HCT116 (cell line): Measurements from ENCODE around the gene CHRNB4. TPM values are rescaled to one million over a fixed set of nuclear protein-coding genes. Genes with fewer than 3 reads are reported as not detected.

ENCODE experiments used
- ATAC-seq: fragments of 200-7000 bp; cut with Tn5 transposase; 2 replicates; pipeline ENCODE4 v1.9.1; 2020; ENCODE audit warnings: mild to moderate bottlenecking, moderate library complexity
- BruUV-seq: library from RNA; stranded (reverse); fragments of 400-500 nt; replicated peaks from 2 replicates; lab custom pipeline; 2021; lab: Mats Ljungman, UMichigan
- CTCF ChIA-PET: fragments of 300-600 bp; sonication (Branson Sonifier 250); formaldehyde crosslinking; loops from one replicate; lab custom pipeline; 2021; ENCODE audit warnings: antibody characterized with exemption; lab: Charles Lee
- POLR2A ChIA-PET: fragments of 300-600, 350-600 bp; sonication (Branson Sonifier 250); formaldehyde crosslinking; loops from one replicate; lab custom pipeline; 2021; ENCODE audit warnings: antibody characterized with exemption; lab: Charles Lee
- RAD21 ChIA-PET, 2 experiments: fragments of 300-600 bp; sonication (Branson Sonifier 250); formaldehyde crosslinking; loops; one replicate each; lab custom pipeline; 2023; ENCODE audit warnings: low total read pairs in 2 of 2; ENCODE audit not compliant: uncharacterized antibody in 2 of 2, unreplicated experiment in 2 of 2, low non-redundant PET in 1 of 2; lab: Charles Lee
- DNase-seq: peaks from one replicate; pipeline ENCODE4 v3.0.0-alpha.2; 2010; ENCODE audit warnings: low read depth, low spot score
- H2AFZ ChIP-seq: fragments of 200-600 bp; shearing (Covaris generic), sonication (generic); 2 replicates; pipeline ENCODE4 v1.6.1; 2017; ENCODE audit warnings: low read depth, mixed run types, mixed read lengths, antibody characterized with exemption, low read length; ENCODE audit not compliant: poor library complexity, severe bottlenecking
- H3K27ac ChIP-seq: 2 replicates; pipeline ENCODE4 v1.5.1; 2012; ENCODE audit warnings: low read depth, low read length
- H3K27me3 ChIP-seq: fragments of 200-600 bp; sonication (generic); 2 replicates; pipeline ENCODE4 v1.6.1; 2016; ENCODE audit warnings: mixed run types, low read length, mixed read lengths; ENCODE audit not compliant: insufficient read depth
- H3K36me3 ChIP-seq, 2 experiments: fragments of 200-500 bp in 1 of 2; fragments of 200-600 bp in 1 of 2; sonication (Bioruptor generic) in 1 of 2; sonication (generic) in 1 of 2; 2 replicates each; pipeline versions ENCODE4 v1.5.1 to v1.6.1; 2014 to 2016; ENCODE audit warnings: low read length in 2 of 2, inconsistent platforms in 1 of 2, mixed read lengths in 1 of 2, mixed run types in 1 of 2; ENCODE audit not compliant: insufficient read depth in 2 of 2, control insufficient read depth in 1 of 2
- H3K4me1 ChIP-seq, 2 experiments: fragments of 200-600 bp in 1 of 2; sonication (generic) in 1 of 2; 2 replicates each; pipeline versions ENCODE4 v1.5.1 to v1.6.1; 2012 to 2017; ENCODE audit warnings: low read length in 2 of 2, inconsistent platforms in 1 of 2, mild to moderate bottlenecking in 1 of 2, mixed read lengths in 1 of 2, mixed run types in 1 of 2, moderate library complexity in 1 of 2; ENCODE audit not compliant: insufficient read depth in 2 of 2, control insufficient read depth in 1 of 2
- H3K4me2 ChIP-seq: fragments of 200-600 bp; sonication (generic); 2 replicates; pipeline ENCODE4 v1.6.1; 2017; ENCODE audit warnings: mixed run types, low read length, mixed read lengths
- H3K4me3 ChIP-seq, 2 experiments: fragments of 200-600 bp in 1 of 2; sonication (generic) in 1 of 2; replicated peaks in 1 of 2; 2 replicates each; pipeline ENCODE4 v1.5.1; 2011 to 2016; ENCODE audit warnings: low read length in 2 of 2, control low read depth in 1 of 2, low read depth in 1 of 2, mild to moderate bottlenecking in 1 of 2, mixed read lengths in 1 of 2, mixed run types in 1 of 2
- H3K79me2 ChIP-seq: fragments of 200-600 bp; sonication (generic); 2 replicates; pipeline ENCODE4 v1.6.1; 2017; ENCODE audit warnings: mild to moderate bottlenecking, mixed run types, low read length, moderate library complexity, mixed read lengths; ENCODE audit not compliant: insufficient read depth
- H3K9ac ChIP-seq: fragments of 200-600 bp; sonication (generic); 2 replicates; pipeline ENCODE4 v1.6.1; 2016; ENCODE audit warnings: low read length, mixed read lengths
- H3K9me2 ChIP-seq: fragments of 200-600 bp; sonication (generic), shearing (Covaris generic); 2 replicates; pipeline ENCODE4 v1.6.1; 2017; ENCODE audit warnings: mixed run types, mild to moderate bottlenecking, moderate library complexity; ENCODE audit not compliant: insufficient read depth
- H3K9me3 ChIP-seq, 2 experiments: fragments of 200-500 bp in 1 of 2; fragments of 200-600 bp in 1 of 2; sonication (Bioruptor generic) in 1 of 2; sonication (generic) in 1 of 2; 2 replicates each; pipeline ENCODE4 v1.6.1; 2014 to 2017; ENCODE audit warnings: low read length in 2 of 2, mixed read lengths in 2 of 2, inconsistent platforms in 1 of 2, low read depth in 1 of 2, mild to moderate bottlenecking in 1 of 2, mixed run types in 1 of 2, moderate library complexity in 1 of 2; ENCODE audit not compliant: control insufficient read depth in 1 of 2, insufficient read depth in 1 of 2
- H4K20me1 ChIP-seq: fragments of 200-600 bp; sonication (generic), shearing (Covaris generic); 2 replicates; pipeline ENCODE4 v1.6.1; 2017; ENCODE audit warnings: mixed run types, mild to moderate bottlenecking, moderate library complexity; ENCODE audit not compliant: insufficient read depth
- ATF3 ChIP-seq: IDR thresholded peaks from 2 replicates; pipeline ENCODE4 v1.6.1; 2012
- CBX3 ChIP-seq: IDR thresholded peaks from 2 replicates; pipeline ENCODE4 v1.6.1; 2012; ENCODE audit warnings: low read depth
- EGR1 ChIP-seq: IDR thresholded peaks from 2 replicates; pipeline ENCODE4 v1.6.1; 2012; ENCODE audit warnings: low read depth
- ELF1 ChIP-seq: IDR thresholded peaks from 2 replicates; pipeline ENCODE4 v1.6.1; 2012; ENCODE audit warnings: low read depth, borderline replicate concordance
- EZH2 ChIP-seq: fragments of 200-600 bp; sonication (generic); IDR thresholded peaks from 2 replicates; pipeline ENCODE4 v1.6.1; 2017; ENCODE audit warnings: antibody characterized with exemption, mixed run types
- EZH2phosphoT487 ChIP-seq: fragments of 200-600 bp; IDR thresholded peaks from 2 replicates; pipeline ENCODE4 v1.6.1; 2018; ENCODE audit warnings: antibody characterized with exemption, borderline replicate concordance
- RAD21 ChIP-seq: IDR thresholded peaks from 2 replicates; pipeline ENCODE4 v1.6.1; 2012; ENCODE audit warnings: low read depth, mild to moderate bottlenecking
- REST ChIP-seq: IDR thresholded peaks from 2 replicates; pipeline ENCODE4 v1.6.1; 2012; ENCODE audit warnings: low read depth
- ZBTB33 ChIP-seq: IDR thresholded peaks from 2 replicates; pipeline ENCODE4 v1.6.1; 2011; ENCODE audit warnings: mild to moderate bottlenecking, low read length, moderate library complexity; ENCODE audit not compliant: insufficient replicate concordance; ENCODE audit errors: extremely low read depth
- ZFX ChIP-seq: fragments of 450-650 bp; IDR thresholded peaks from 2 replicates; pipeline ENCODE4 v1.6.1; 2017
- intact Hi-C: fragments of 100-400 bp; cut with micrococcal nuclease; formaldehyde crosslinking; loops from 2 replicates; pipeline ENCODE4 v1.10.0; 2022
- total RNA-seq: library from RNA; stranded (reverse); gene quantifications from one replicate; pipeline ENCODE4 v1.2.1, GENCODE V29; 2021; ENCODE audit not compliant: unreplicated experiment

Gene CHRNB4
- total RNA-seq, 1 experiment from 2014 or later, result 2.0 TPM

- no peak for TF ChIP-seq REST
- no peak for TF ChIP-seq EGR1
- TF ChIP-seq EZH2, result no peak
- TF ChIP-seq ELF1, result no peak
- TF ChIP-seq CBX3, result no peak
- TF ChIP-seq RAD21, result no peak
- no peak for TF ChIP-seq EZH2phosphoT487
Measured at GRCh38 chr15:78620021-78620526, 20.9 kb downstream of the CHRNB4 start (continued).

GRCh38 chr15:78619022-78619950, 21.7 kb downstream of the CHRNB4 start:
- H3K79me2 ChIP-seq, result no peaks in the 10 kb centered on the region
- no peak overlapping the region for H3K27ac ChIP-seq
- H3K9me3 ChIP-seq, result no peaks in the 10 kb centered on the region
- ChIA-PET RAD21 (no interaction called here), CTCF (interaction anchor here (1.1 kb wide), 1 partner anchor 131 kb away, joined by 4 read pairs; no protein-coding TSS in a partner anchor), POLR2A (no interaction called here)
- no peak overlapping the region for H3K9ac ChIP-seq
- peak overlapping the region; percentile 83 for H2AFZ ChIP-seq
- H3K9me2 ChIP-seq, result no peaks in the 10 kb centered on the region
- intact Hi-C loops, result no loop called here
- no peaks in the 10 kb centered on the region for H3K27me3 ChIP-seq
- no TSS peak for BruUV-seq
- H3K36me3 ChIP-seq, result no peaks in the 10 kb centered on the region
- peaks cover 0 to 4% of the 10 kb centered on the region in 2 experiments; a peak in 1 of 4 replicates for H3K4me1 ChIP-seq
- no peak overlapping the region for H3K4me2 ChIP-seq
- DNase-seq (no peak), ATAC-seq (no peak)
- H4K20me1 ChIP-seq, result no peaks in the 10 kb centered on the region
- H3K4me3 ChIP-seq, result no peak overlapping the region
- TF ChIP-seq ZBTB33 (no peak), ZFX (no peak), ATF3 (no peak)
